Uterus (tissue), 2 donors: Measurements from ENCODE around the gene TRAPPC14.

Experiments used
- POLR2A ChIP-seq, 2 donors: fragments of 450-650 bp; IDR thresholded peaks; one replicate each; pipeline ENCODE4 v1.6.1; 2016; ENCODE audit warnings: antibody characterized with exemption in 2 of 2, mild to moderate bottlenecking in 1 of 2, moderate library complexity in 1 of 2
- TF ChIP-seq, protein P1 (sequence below), 4 experiments: fragments of 200-600 bp in 2 of 4; fragments of 450-650 bp in 2 of 4; sonication (generic) in 2 of 4; IDR thresholded peaks; one replicate each; pipeline ENCODE4 v1.5.1; 2016 to 2019; ENCODE audit warnings: antibody characterized with exemption in 4 of 4, mild to moderate bottlenecking in 2 of 4, moderate library complexity in 1 of 4

DNA sequence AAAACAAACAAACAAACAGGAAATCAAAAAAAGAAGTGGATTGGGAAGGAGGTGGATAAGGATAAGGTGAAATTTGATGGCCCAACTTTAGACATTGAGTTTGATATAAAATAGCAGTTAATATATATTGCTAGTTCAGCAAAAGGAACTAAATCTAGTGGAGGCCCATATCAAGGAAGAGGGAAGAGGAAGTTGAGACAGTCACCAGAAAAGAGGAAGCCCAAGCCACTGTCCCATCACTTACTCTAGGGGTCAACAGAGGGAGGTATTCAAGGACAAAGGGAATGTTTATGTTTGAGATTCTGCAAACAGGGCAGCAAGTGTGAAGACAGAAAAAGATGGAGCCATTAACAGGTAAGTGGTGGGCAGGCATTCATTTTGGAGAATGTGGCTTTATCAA, 6.1 kb downstream of the TRAPPC14 start:
- TF ChIP-seq, protein P1, sequence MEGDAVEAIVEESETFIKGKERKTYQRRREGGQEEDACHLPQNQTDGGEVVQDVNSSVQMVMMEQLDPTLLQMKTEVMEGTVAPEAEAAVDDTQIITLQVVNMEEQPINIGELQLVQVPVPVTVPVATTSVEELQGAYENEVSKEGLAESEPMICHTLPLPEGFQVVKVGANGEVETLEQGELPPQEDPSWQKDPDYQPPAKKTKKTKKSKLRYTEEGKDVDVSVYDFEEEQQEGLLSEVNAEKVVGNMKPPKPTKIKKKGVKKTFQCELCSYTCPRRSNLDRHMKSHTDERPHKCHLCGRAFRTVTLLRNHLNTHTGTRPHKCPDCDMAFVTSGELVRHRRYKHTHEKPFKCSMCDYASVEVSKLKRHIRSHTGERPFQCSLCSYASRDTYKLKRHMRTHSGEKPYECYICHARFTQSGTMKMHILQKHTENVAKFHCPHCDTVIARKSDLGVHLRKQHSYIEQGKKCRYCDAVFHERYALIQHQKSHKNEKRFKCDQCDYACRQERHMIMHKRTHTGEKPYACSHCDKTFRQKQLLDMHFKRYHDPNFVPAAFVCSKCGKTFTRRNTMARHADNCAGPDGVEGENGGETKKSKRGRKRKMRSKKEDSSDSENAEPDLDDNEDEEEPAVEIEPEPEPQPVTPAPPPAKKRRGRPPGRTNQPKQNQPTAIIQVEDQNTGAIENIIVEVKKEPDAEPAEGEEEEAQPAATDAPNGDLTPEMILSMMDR (IDR thresholded peaks at IDR 0.05): no peak
- TF ChIP-seq POLR2A (IDR thresholded peaks at IDR 0.05): no peak
